ENCODE data around the gene CSMD2. TPM values are rescaled to one million over a fixed set of nuclear protein-coding genes. Genes with fewer than 3 reads are reported as not detected.

The CSMD2 gene
- total RNA-seq, 2 donors from 2014 or later: not detected

DNA sequence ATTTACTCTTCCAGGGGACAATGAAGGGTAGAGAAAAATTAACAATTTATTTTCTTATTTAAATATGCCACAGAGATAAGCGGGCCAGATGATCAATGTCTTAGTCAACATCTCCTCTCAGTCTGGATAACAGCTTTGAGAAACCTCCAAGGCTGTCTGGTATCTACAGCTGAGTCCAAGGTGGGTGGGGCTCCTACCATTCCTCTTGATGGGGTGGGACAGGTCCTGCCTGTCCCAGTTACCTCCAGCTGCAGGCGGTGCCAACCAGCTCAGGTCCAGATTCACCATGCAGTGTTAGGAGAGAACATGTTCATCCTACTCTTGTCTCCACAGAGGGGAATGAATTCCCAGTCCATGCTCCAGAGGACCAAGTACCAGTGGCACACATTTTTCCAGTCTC lies 21.1 kb downstream of the CSMD2 start:
- ATAC-seq: no peak
- H3K36me3 Mint-ChIP-seq (ENCODE audit: low read depth): no peaks in the 10 kb centered on the region
- no peaks in the 10 kb centered on the region for H3K9me3 ChIP-seq (ENCODE audit: control insufficient read depth, low read length, poor library complexity, severe bottlenecking)
- H3K4me3 Mint-ChIP-seq: no peak overlapping the region
- no peak for DNase-seq
- H3K27ac Mint-ChIP-seq: no peak overlapping the region
- no peaks in the 10 kb centered on the region for H3K4me1 Mint-ChIP-seq
- peaks cover 31% of the 10 kb centered on the region for H3K27me3 Mint-ChIP-seq

- Mint-ChIP-seq H3K4me3 (no peak overlapping the region), H3K27me3 (peaks cover 22% of the 10 kb centered on the region), H3K4me1 (no peaks in the 10 kb centered on the region), H3K36me3 (ENCODE audit: low read depth) (no peaks in the 10 kb centered on the region), H3K27ac (no peak overlapping the region)
- DNase-seq: no peak
- ATAC-seq: no peak
- no peaks in the 10 kb centered on the region for H3K9me3 ChIP-seq (ENCODE audit: control insufficient read depth, low read length, poor library complexity, severe bottlenecking)
Observed at GRCh38 chr1:34140011-34140676, 24.9 kb downstream of the CSMD2 start.

DNA sequence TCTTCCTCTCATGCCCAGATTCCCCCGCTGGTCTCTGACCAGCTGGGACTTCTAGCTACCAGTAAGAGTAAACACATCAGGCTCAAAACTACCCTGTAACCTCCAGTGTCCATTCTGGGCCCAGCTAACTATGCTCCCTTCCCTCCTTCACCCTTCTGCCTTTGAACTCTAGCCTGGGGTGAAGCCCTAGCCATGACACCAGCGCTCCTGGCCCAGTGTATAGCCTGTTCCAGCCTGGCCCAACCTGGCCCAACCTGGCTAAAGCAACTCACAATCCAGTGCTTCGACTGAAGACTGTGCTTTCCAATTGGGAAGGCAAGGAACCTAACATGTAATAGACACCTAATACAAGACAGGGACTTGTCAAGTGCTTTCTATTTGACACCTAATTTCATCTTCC lies 27.6 kb downstream of the CSMD2 start:
- Mint-ChIP-seq H3K27me3 (peaks cover 6% of the 10 kb centered on the region), H3K4me1 (no peaks in the 10 kb centered on the region), H3K27ac (no peak overlapping the region), H3K4me3 (no peak overlapping the region), H3K36me3 (ENCODE audit: low read depth) (no peaks in the 10 kb centered on the region)
- no peaks in the 10 kb centered on the region for H3K9me3 ChIP-seq (ENCODE audit: control insufficient read depth, low read length, poor library complexity, severe bottlenecking)
- DNase-seq (no peak), ATAC-seq (no peak)

GRCh38 chr1:34132161-34132420 lies 32.9 kb downstream of the CSMD2 start:
- no peaks in the 10 kb centered on the region for H3K4me1 Mint-ChIP-seq
- no peaks in the 10 kb centered on the region for H3K36me3 Mint-ChIP-seq (ENCODE audit: low read depth)
- H3K4me3 Mint-ChIP-seq: no peak overlapping the region
- no peak for ATAC-seq
- no peaks in the 10 kb centered on the region for H3K9me3 ChIP-seq (ENCODE audit: control insufficient read depth, low read length, poor library complexity, severe bottlenecking)
- H3K27me3 Mint-ChIP-seq: peaks cover 22% of the 10 kb centered on the region
- H3K27ac Mint-ChIP-seq: no peak overlapping the region
- no peak for DNase-seq

DNA sequence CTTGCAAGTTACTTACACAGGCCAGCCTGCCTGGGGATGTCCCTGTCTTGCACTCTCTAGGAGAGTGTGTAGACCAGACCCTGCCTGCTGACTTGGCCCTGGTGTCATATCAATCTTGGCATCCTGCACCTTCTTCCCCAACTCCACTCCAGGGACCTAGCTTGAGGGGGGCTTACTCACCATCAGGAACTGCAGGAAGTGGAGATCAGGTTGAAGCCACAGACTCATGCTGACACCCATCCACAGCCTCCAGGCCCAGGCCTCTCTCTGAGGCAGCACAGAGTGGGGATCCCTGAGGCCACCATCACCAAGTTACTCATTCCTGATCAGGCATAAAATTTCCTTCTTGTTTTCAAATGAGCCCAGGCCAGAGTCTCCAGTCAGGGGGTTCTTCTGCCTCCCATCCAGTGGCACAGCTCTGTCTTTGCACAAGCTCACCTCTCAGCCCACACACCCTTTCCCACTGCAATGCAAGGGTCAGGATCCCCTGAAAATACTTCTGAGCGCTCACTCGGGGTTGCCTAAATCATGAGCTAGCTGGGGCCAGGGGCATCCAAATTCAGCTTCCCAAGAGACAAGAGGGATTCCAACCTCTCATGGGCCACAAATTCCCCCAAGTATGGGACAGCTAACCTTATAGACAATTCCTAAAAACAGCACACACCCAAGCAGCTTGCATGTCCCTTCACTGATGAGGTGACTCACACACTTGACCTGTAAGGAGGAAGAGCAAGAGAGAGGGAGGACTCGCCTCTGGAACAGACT lies 33.5 kb downstream of the CSMD2 start:
- DNase-seq (no peak), ATAC-seq (no peak)
- Mint-ChIP-seq H3K27me3 (peaks cover 22% of the 10 kb centered on the region), H3K4me1 (no peaks in the 10 kb centered on the region), H3K36me3 (ENCODE audit: low read depth) (no peaks in the 10 kb centered on the region), H3K4me3 (no peak overlapping the region), H3K27ac (no peak overlapping the region)
- H3K9me3 ChIP-seq (ENCODE audit: control insufficient read depth, low read length, poor library complexity, severe bottlenecking): no peaks in the 10 kb centered on the region

DNA sequence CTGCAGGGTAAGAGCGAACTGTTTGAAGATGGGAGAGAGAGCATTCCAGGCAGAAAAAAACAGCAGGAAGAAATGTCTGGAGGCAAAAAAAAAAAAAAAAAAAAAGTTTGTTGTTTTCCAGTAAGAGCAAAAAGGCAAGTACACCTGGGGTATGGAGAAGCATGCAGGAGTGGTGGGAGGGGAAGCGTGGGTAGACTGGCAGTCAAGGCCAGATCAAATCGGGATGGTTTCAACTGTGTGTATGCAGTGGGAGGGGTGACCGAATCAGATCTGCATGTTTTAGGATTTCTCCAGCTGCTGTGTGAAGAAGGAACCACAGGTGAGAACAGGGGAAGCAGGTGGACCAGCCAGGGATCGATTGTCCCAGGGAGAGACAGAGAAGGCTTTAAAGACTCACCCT lies 34.7 kb downstream of the CSMD2 start:
- Mint-ChIP-seq H3K36me3 (ENCODE audit: low read depth) (no peaks in the 10 kb centered on the region), H3K27me3 (peaks cover 22% of the 10 kb centered on the region), H3K4me3 (no peak overlapping the region), H3K27ac (no peak overlapping the region), H3K4me1 (no peaks in the 10 kb centered on the region)
- DNase-seq: no peak
- no peak for ATAC-seq
- no peaks in the 10 kb centered on the region for H3K9me3 ChIP-seq (ENCODE audit: control insufficient read depth, low read length, poor library complexity, severe bottlenecking)

DNA sequence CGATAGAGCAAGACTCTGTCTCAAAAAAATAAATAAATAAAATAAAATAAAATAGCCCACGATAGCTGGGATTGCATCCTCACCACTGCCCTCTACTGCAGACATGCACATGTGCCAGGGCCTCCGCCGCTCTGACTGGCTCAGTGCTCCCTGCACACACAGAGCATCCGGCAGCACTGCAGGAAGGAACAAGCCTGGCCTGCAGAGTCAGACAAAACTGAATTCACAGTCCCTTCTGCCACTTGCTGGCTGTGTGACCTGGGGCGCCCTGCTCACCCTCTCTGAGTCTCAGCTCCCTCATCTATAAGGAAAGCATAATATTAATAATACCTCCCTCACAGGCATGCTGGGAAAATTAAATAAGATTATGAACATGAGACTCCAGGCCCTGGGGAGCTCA lies 35.4 kb downstream of the CSMD2 start:
- no peaks in the 10 kb centered on the region for H3K9me3 ChIP-seq (ENCODE audit: control insufficient read depth, low read length, poor library complexity, severe bottlenecking)
- ATAC-seq (no peak), DNase-seq (no peak)
- Mint-ChIP-seq H3K4me3 (no peak overlapping the region), H3K36me3 (ENCODE audit: low read depth) (no peaks in the 10 kb centered on the region), H3K4me1 (no peaks in the 10 kb centered on the region), H3K27ac (no peak overlapping the region), H3K27me3 (peaks cover 22% of the 10 kb centered on the region)

GRCh38 chr1:34128186-34128889 lies 36.7 kb downstream of the CSMD2 start:
- H3K9me3 ChIP-seq (ENCODE audit: control insufficient read depth, low read length, poor library complexity, severe bottlenecking): no peaks in the 10 kb centered on the region
- no peaks in the 10 kb centered on the region for H3K4me1 Mint-ChIP-seq
- H3K27me3 Mint-ChIP-seq: peaks cover 22% of the 10 kb centered on the region
- H3K4me3 Mint-ChIP-seq: no peak overlapping the region
- H3K36me3 Mint-ChIP-seq (ENCODE audit: low read depth): no peaks in the 10 kb centered on the region
- ATAC-seq (no peak), DNase-seq (no peak)
- H3K27ac Mint-ChIP-seq: no peak overlapping the region

DNA sequence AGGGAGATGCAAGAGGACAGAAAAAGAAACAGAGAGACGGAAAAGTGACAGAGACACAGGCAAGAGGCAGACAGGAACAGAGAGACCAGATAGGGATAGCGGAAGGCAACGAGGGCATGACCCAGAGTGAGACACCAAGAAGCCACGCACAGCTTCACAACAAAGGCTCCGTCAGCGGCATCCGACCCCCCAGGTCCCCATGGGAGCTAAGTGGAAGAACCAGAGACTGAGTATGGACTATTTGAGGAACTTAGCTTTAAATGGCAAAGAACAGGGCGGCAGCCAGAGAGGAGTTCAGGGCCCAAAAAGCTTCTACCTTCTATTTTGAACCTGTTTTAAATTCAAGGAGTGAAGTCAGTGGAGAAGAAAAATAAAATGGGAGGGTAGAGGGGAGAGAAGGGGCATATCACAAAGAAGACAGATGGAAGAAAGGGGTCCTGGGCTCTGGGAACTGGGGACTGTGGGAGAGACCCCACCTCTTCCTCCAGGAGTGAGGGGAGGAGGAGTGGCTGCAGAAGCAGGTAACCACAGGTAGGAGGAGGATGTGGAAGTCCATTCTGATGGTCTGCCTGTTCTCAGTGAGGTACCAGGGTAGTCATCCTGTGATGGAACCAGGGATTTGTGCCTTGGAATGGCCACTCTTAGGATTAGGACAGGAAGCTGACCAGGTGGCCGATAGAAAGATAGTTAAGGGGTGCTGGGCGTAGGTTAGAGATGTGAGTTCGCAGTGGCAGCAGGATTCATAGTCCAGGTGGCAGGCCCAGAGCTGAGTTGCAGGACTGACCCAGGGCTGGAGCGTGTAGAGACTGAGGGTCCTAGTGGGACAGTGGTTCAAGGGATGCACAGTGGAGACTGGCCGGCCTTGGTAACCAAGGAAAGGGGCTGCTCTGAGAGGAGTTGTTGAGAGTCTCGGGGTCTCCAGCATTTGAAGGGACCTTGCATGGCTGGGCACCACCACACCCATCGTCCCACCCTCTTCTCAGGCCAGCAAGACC lies 37.7 kb downstream of the CSMD2 start:
- no peaks in the 10 kb centered on the region for H3K9me3 ChIP-seq (ENCODE audit: control insufficient read depth, low read length, poor library complexity, severe bottlenecking)
- Mint-ChIP-seq H3K27ac (no peak overlapping the region), H3K4me3 (no peak overlapping the region), H3K27me3 (peaks cover 21% of the 10 kb centered on the region), H3K4me1 (no peaks in the 10 kb centered on the region), H3K36me3 (ENCODE audit: low read depth) (no peaks in the 10 kb centered on the region)
- DNase-seq: no peak
- ATAC-seq: no peak

DNA sequence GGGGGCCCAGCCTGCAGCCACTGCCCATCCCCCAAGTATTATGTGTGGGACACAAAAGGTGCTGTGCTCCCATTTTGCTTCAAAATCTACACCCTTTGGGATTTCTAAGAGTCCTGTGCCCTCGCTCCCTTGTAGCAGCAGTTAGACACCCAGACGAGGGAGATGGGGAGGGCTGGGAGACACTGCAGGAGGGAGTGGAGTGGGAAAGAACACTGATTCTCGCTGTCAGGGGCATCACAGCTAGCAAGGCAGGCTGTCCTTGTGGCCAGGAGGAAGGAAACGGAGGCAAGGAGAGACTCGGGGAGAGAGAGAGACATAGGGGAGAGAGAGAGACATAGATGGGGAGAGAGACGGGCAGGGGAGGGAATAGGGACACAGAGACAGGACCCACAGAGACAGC lies 38.5 kb downstream of the CSMD2 start:
- no peaks in the 10 kb centered on the region for H3K9me3 ChIP-seq (ENCODE audit: control insufficient read depth, low read length, poor library complexity, severe bottlenecking)
- H3K36me3 Mint-ChIP-seq (ENCODE audit: low read depth): no peaks in the 10 kb centered on the region
- H3K4me3 Mint-ChIP-seq: no peak overlapping the region
- peaks cover 13% of the 10 kb centered on the region for H3K27me3 Mint-ChIP-seq
- DNase-seq: no peak
- no peak for ATAC-seq
- no peaks in the 10 kb centered on the region for H3K4me1 Mint-ChIP-seq
- H3K27ac Mint-ChIP-seq: no peak overlapping the region

- no peaks in the 10 kb centered on the region for H3K36me3 Mint-ChIP-seq (ENCODE audit: low read depth)
- H3K9me3 ChIP-seq (ENCODE audit: control insufficient read depth, low read length, poor library complexity, severe bottlenecking): no peaks in the 10 kb centered on the region
- ATAC-seq: no peak
- DNase-seq: no peak
- no peak overlapping the region for H3K27ac Mint-ChIP-seq
- no peaks in the 10 kb centered on the region for H3K4me1 Mint-ChIP-seq
- H3K27me3 Mint-ChIP-seq: peaks cover 13% of the 10 kb centered on the region
- no peak overlapping the region for H3K4me3 Mint-ChIP-seq
Observed at GRCh38 chr1:34125721-34126380, 39.2 kb downstream of the CSMD2 start.

- no peaks in the 10 kb centered on the region for H3K9me3 ChIP-seq (ENCODE audit: control insufficient read depth, low read length, poor library complexity, severe bottlenecking)
- H3K4me1 Mint-ChIP-seq: no peaks in the 10 kb centered on the region
- no peaks in the 10 kb centered on the region for H3K36me3 Mint-ChIP-seq (ENCODE audit: low read depth)
- no peaks in the 10 kb centered on the region for H3K27me3 Mint-ChIP-seq
- no peak for DNase-seq
- no peak overlapping the region for H3K4me3 Mint-ChIP-seq
- no peak overlapping the region for H3K27ac Mint-ChIP-seq
- no peak for ATAC-seq
Observed at GRCh38 chr1:34122080-34122932, 42.7 kb downstream of the CSMD2 start.

Data from T-helper 17 cell (primary cell).